Measurements from ENCODE around the gene ADORA2A.

The ADORA2A gene

DNA sequence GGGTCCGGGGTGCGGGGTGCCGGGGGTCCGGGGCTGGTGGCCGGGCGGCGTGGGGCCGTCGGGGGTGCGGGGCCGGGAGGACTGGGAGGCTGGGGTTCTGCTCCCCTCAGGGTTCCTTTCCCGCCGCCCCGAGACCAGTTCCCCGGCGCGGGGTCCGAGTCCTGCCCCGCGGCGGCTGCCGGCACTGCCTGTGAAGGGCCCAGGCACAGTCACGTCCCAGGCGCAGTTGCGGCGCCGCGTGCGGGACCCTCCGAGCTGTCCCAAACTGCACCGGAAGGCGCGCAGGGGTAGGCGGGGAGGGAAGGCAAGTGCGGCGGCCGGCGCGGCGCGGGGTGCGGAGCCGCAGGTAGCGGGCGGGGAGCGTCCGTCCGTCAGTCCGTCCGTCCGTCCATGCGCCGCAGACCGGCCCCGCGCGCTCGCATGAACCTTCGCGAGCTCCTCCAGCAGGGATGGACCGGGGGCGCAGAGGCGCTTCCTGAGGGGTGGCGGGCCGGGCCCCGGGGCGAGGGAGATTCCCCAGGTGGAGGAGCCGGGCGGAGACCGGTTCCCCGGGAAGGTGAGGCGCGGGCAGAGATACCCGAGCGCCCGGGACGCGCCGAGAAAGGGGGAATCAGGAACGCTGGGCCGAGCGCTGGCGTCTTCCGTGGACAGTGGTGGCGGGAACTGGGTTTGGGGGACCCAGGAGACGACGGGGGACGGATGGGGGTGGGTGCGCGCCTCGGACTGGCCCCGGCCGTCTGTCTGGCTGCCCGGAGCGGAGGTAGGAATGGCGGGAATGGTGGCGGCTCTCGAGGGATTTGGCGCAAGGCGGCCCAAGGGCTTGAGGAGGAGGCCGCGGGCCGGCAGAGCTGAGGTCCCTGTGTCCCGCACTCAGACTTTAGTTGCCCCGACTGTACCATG lies 3.1 kb upstream of the ADORA2A start:
- Mint-ChIP-seq H3K4me3 (peak overlapping the region; percentile 73), H3K36me3 (ENCODE audit: low read depth) (no peaks in the 10 kb centered on the region), H3K27ac (no peak overlapping the region), H3K27me3 (ENCODE audit: low read depth, poor library complexity) (peaks cover 64% of the 10 kb centered on the region), H3K9me3 (no peaks in the 10 kb centered on the region), H3K4me1 (peaks cover 12% of the 10 kb centered on the region)
- peak; percentile 50 for DNase-seq
- TF ChIP-seq, protein P1, sequence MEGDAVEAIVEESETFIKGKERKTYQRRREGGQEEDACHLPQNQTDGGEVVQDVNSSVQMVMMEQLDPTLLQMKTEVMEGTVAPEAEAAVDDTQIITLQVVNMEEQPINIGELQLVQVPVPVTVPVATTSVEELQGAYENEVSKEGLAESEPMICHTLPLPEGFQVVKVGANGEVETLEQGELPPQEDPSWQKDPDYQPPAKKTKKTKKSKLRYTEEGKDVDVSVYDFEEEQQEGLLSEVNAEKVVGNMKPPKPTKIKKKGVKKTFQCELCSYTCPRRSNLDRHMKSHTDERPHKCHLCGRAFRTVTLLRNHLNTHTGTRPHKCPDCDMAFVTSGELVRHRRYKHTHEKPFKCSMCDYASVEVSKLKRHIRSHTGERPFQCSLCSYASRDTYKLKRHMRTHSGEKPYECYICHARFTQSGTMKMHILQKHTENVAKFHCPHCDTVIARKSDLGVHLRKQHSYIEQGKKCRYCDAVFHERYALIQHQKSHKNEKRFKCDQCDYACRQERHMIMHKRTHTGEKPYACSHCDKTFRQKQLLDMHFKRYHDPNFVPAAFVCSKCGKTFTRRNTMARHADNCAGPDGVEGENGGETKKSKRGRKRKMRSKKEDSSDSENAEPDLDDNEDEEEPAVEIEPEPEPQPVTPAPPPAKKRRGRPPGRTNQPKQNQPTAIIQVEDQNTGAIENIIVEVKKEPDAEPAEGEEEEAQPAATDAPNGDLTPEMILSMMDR (IDR thresholded peaks at IDR 0.05), result no peak

DNA sequence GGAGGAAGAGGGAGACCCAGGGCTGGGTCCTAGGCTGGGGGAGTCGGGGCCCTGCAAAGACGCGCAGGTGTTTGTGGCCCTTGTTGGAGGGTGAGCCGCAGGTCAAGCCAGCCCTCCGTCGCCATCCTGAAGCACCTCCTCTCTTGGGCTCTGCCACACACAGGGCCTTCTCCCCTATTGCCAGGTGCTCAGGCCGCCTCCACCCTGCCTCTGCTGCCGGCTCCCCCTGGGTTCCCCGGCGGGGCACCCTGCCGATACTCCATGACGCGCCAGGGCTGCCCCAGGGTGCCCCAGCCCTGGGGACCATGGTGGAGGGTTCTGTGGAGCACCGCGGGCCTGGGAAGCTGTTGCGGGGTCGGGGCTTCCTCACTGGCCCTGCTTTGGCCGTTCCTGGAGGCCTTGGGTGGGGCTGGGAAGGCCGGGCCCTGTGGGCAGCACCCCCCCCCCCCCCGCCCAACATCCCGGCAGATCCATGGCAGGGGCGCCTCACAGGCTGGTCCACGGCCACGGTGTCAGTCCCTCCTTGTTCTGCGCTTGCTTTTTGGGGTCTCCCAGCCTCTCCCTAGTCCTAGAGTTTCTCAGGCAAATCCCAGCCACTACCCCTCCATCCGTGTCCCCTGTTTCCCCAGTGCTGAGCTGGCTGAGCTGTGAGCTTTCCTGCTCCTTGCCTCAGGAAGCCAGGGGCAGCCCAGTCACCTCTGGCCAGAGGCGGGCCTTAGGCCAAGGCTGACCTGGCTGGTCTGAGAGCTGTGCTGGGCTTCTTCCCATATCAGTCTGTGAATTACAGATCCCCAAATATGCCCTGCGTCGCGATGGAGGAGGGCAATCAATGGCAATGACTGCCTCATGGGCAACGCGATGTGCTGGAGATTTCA lies 2.3 kb upstream of the ADORA2A start:
- Mint-ChIP-seq H3K4me3 (peak overlapping the region; percentile 73), H3K27ac (no peak overlapping the region), H3K9me3 (no peaks in the 10 kb centered on the region), H3K36me3 (ENCODE audit: low read depth) (no peaks in the 10 kb centered on the region), H3K27me3 (ENCODE audit: low read depth, poor library complexity) (peaks cover 64% of the 10 kb centered on the region), H3K4me1 (peaks cover 16% of the 10 kb centered on the region)
- TF ChIP-seq, protein P1 (IDR thresholded peaks at IDR 0.05), result no peak
- no peak for DNase-seq

DNA sequence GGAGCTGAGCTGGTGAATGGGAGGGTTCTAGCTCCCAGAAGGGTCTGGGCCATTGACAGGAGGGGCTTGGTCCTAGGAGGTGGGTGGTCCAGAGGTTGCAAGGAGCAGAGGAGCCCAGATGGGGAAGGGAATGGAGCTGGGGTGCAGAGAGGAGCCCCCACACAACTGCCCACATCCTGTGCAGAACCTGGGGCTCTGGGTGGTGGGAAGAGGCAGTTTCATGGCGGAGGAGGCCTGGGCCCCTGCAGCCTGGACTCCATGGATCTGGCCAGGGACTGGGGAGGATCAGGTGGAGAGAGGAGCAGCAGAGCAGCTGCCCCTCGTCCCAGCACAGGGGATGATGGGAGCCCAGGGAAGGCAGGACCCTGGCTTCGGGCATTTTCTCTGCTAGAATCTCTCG lies 963 bp upstream of the ADORA2A start:
- H3K27ac Mint-ChIP-seq, result no peak overlapping the region
- peaks cover 63% of the 10 kb centered on the region for H3K27me3 Mint-ChIP-seq (ENCODE audit: low read depth, poor library complexity)
- H3K36me3 Mint-ChIP-seq (ENCODE audit: low read depth), result no peaks in the 10 kb centered on the region
- H3K9me3 Mint-ChIP-seq, result no peaks in the 10 kb centered on the region
- peaks cover 20% of the 10 kb centered on the region for H3K4me1 Mint-ChIP-seq
- TF ChIP-seq, protein P1 (IDR thresholded peaks at IDR 0.05), result no peak
- H3K4me3 Mint-ChIP-seq, result no peak overlapping the region
- DNase-seq, result no peak

DNA sequence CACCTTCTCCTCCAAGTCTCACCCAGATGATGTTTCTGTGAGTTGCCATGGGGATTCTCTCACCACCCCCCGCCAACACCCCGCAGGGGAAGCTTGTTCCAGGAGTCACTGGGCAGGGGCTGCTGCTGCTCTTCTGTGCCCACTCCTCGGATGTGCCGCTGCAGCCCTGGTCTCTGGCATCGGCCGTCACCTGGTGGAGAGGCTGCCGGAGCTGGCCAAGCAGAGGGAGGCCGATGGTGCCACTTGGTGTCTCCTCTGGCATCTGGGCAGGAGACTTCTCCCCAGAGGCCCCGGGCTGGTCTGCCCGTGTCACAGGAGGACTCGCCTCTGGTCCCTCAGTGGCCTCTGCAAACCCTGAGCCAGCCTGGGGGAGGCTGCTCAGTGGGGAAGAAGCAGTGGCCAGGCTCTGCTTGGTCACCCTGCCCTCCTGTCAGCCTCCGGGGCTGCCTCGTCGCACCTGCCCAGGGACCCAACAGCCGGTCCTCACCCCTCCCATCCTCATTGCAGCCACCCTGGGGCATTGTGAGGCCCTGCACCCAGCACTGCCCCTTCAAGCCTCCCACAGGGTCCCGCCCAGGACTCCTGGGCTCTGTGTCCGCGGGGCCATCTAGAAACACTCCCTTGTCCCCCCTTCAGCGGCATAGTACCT lies 424 bp upstream of the ADORA2A start:
- Mint-ChIP-seq H3K36me3 (ENCODE audit: low read depth) (no peaks in the 10 kb centered on the region), H3K9me3 (no peaks in the 10 kb centered on the region), H3K4me3 (no peak overlapping the region), H3K4me1 (peaks cover 24% of the 10 kb centered on the region), H3K27ac (no peak overlapping the region), H3K27me3 (ENCODE audit: low read depth, poor library complexity) (peaks cover 58% of the 10 kb centered on the region)
- no peak for DNase-seq
- TF ChIP-seq, protein P1 (IDR thresholded peaks at IDR 0.05), result no peak

DNA sequence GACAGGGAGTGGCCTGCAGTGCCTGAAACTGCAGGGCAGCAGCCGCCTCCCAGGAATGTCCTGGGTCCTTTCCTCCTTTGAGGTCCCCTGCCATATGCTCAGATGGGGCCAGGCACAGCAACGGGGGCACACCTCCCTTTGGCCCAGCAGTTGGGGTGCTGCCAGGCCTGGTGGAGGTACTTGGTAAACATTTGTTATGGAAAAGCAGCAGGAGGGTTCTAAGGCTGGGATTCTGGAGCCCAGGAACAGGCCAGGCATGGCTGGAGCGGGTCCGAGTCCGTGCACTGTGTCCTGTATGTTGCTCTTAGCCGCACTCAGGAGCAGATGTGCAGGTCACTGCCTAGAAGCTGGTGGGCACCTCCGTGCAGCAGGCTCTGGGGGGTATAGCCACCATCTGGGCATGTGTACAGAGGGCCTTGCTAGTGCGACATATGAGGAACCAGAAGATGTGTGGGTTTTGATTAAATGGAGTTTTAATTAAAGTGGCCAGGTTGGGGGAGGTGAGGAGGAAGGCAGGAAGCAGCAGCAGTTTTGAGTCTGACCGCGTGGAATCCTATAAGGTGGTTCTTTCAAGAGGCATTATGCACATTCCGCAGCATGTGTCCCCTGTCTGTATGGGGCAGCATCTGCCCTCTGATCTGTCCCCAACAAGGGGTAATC lies 1.5 kb downstream of the ADORA2A start:
- TF ChIP-seq, protein P1 (IDR thresholded peaks at IDR 0.05), result no peak
- Mint-ChIP-seq H3K36me3 (ENCODE audit: low read depth) (no peaks in the 10 kb centered on the region), H3K27ac (no peak overlapping the region), H3K4me1 (peaks cover 30% of the 10 kb centered on the region), H3K9me3 (no peaks in the 10 kb centered on the region), H3K4me3 (no peak overlapping the region), H3K27me3 (ENCODE audit: low read depth, poor library complexity) (peaks cover 44% of the 10 kb centered on the region)
- DNase-seq, result no peak
